Kasumi-1 (cell line): Measurements from ENCODE around the gene TECPR1.
A peak's percentile ranks its signal among the peaks of the same experiment; 100 is the strongest.

ENCODE experiments used
- DNase-seq, 2 experiments: peaks; one replicate each; lab custom pipeline; 2025; lab: John Stamatoyannopoulos, UW

Gene TECPR1

DNA sequence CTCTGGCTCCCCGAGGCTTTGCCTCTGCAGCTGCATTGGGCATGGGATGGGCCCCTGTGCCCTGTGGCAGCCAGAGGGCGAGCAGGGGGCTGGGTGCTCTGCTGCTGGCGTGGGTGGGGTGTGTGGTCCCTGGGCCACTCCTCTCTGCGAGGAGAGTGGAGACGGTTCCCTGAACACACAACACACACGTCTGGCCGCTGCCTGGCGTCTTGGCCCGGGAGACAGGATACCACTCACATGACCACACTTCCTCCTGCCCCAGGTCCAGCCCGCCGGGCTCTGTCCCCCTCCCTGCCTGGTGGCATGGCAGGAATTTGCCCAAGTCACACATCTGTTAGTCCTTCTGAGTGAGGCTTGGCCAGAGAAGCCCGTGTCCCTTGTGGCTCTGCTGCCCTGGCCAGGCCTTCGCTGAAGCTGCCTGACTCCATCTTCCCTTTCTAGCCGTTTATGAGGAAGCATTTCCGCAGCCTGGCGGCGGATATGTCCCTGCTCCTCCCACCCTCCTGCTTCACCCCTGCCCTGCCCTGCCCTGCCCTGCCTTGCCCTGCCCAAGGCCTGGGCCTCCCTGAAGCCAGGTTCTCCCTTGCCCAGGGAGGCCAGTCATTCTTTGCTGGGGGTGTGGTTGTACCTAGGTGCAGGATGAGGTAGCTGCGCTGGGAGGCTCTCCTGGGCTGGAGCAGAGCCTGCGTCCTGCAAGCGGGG, 32.5 kb upstream of the TECPR1 start:
- DNase-seq = peak; percentile 70 to 75

GRCh38 chr7:98283887-98284222, 31.8 kb upstream of the TECPR1 start:
- DNase-seq = no peak

GRCh38 chr7:98283127-98283886, 31.3 kb upstream of the TECPR1 start:
- peak; percentile 91 to 94 for DNase-seq

DNA sequence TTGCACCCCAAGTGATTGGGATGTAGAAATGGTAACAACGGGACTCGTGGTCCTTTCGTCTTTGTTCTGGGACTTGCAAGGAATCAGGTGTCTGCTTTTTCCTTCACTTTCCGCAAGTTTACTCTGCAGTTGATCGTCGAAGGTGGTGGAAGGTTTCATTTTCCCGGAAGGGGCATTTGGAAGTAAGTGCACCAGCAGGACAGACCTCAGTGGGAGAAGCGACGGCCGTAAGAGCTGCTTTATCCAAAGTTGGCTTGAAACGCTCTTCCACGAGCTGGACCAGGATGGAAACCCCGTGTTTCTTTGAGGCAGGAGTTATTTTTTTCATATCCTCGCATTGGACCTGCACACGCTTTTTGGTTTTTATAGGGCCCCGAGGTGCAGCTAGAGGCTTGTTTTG, 30.7 kb upstream of the TECPR1 start:
- DNase-seq = no peak

DNA sequence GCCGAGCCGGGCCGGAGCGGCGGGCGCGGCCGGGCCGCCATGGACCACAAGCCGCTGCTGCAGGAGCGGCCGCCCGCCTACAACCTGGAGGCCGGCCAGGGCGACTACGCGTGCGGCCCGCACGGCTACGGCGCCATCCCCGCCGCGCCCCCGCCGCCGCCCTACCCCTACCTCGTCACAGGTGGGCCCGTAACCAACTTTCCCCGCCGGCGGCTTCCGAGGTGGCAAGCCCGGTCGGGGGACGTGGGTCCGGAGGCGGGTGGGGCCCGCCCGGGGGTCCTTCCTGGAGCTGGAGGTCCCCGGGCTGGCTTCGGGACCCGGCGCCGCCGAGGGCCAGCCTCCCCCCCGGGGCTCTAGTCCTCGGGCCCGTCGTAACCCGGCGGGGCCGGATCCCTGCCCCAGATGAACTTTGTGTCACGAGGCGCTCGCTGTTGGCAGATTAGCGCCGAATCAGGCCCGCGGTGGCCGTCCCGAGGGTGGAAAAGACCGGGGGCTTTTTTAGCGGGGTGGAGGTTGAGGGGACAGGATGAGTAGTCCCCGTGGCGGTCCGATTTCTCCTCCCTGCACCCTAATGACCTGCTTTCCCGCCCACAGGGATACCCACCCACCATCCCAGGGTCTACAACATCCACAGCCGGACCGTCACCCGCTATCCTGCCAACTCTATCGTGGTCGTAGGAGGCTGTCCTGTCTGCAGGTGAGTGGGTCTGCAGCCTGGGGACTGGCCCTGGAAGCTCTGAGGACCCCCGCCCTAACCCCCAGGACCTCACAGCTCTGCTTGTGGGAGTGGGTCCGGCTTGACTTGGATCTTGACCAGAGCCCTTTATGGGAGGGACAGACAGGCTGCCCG, 29.9 kb upstream of the TECPR1 start:
- no peak for DNase-seq

DNA sequence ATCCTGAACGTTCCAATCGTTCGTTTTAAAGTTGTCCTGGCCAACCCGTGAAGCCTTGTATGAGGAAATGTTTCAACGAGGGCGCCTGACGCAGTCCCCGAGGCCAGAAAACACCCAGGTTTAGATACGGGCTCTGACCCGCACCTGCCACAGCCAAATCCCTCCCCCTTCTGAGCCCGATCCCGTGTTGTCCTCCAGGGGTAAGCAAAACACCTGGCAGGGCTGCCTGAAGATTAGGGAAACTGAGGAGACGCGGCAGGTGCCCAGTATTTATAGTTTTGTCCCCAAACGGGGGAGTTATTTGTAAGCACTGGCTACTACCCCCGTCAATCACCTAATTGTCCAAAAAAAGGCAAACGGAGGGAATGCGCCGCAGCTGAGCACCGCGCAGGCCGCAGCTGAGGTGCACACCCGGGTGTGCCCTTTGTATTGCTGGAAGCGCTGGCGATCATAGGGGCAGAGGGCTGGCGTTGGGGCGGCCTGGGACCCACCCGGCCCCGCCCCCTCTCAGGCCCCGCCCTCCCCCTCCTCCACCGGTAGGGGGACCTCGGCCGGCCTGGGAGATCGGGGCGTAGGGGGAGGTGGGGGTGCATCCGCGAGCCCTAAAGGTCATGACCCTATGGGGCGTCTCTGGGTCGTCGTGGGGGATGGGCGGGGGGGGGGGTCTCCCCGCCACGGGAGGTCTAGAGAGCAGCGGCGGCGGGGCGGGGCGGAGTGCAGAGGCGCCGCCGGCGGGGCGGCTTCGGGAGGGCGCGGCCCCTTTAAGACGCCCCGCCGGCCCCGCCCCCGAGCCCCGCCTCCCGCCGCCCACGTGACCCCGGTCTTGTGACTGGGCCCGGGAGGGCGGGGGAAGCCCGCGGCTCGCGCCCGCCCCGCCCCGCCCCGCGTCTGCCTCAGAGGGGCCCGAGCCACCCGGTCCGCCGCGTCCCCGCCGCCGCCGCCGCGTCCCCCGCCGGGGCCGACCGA, 29.0 kb upstream of the TECPR1 start, which contains the start of gene BRI3:
TSS of gene BRI3 (plus strand) at position 896 of the 966 bp plus-strand sequence. CDS start 110 bp downstream, outside the sequence.
- peak; percentile 68 to 72 for DNase-seq

GRCh38 chr7:98280296-98280695, 28.3 kb upstream of the TECPR1 start:
- DNase-seq = no peak

DNA sequence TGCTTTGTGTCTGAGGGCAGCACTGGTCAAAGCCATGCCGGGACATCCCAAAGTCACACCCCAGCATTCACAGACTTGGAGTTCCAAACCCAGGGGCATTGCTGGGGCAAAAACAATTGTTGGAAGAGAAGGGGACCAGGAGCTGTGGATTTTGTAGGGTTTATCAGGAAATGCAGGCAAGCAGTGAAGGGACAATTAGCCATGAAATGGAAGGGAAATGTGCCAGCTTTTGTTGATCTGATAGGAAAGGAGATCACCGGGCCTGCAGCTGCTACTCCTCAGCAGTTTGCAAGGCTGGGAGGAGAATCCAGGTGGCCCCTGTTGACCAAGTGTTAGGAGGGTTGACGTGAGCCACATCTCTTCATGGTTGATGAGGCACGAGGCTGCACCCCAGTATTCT, 26.9 kb upstream of the TECPR1 start:
- DNase-seq = no peak

- DNase-seq = no peak
Measured at GRCh38 chr7:98278408-98278807, 26.4 kb upstream of the TECPR1 start.

DNA sequence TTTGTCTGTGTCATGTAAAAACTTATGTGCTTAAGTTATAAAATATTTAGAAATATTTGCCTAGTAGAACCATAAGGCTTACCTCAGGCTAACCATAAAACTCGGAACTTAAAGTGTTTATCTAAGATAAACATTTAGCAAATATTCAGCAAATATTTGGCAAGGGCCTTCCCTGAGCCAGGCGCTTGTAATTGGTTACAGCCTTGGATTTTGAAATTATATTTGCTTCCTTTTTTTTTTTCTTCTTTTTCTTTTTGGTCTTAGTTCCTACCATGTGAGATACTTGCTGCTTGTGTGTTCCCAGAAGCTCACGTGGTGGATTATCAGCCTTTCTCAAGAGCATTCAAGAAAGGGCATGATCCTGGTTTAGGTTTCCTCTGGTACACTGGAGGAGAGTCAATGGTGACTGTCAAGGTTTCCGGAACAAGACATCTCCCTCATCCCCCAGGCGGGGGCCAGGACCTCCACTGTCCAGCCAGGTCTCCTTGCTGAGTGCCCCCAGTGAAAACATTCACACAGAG, 24.3 kb upstream of the TECPR1 start:
- no peak for DNase-seq

GRCh38 chr7:98267303-98267702, 15.3 kb upstream of the TECPR1 start:
- no peak for DNase-seq

DNA sequence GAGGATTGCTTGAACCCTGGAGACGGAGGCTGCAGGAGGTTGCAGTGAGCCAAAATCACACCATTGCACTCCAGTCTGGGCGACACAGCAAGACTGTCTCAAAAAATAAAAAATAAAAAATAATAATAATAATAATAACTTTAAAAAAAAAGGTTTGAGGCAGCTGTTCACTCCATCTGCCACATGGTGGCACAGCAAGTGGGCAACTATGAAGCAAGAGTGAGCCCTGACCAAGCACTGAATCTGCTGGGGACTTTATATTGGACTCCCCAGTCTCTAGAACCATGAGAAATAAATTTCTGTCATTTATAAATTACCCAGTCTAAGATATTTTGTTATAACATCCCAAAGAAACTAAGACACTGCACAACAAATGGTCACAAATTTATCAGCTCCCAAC, 14.8 kb upstream of the TECPR1 start:
- peak in 1 of 2 experiments; percentile 13 for DNase-seq

GRCh38 chr7:98265841-98266271, 13.8 kb upstream of the TECPR1 start:
- DNase-seq = no peak

GRCh38 chr7:98257701-98258100, 5.7 kb upstream of the TECPR1 start:
- DNase-seq = no peak

DNA sequence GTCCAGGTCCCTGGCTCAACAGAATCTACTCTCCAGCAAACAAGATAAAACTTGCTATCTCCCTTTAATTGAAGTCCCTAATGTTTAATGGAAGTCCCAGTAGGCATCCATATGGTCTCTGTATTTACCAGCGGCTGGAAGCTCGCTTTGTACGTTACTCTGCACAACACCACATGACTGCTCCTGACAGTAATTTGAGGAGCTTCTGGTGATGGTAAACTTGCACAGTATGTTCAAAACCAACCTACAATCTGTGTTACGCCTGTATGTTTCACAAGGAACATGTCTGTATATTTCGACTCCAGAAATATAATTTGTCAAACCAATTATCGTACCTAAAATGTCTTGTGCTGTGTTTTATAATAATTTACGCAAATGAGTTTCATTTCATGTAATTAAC, 4.4 kb upstream of the TECPR1 start:
- no peak for DNase-seq

DNA sequence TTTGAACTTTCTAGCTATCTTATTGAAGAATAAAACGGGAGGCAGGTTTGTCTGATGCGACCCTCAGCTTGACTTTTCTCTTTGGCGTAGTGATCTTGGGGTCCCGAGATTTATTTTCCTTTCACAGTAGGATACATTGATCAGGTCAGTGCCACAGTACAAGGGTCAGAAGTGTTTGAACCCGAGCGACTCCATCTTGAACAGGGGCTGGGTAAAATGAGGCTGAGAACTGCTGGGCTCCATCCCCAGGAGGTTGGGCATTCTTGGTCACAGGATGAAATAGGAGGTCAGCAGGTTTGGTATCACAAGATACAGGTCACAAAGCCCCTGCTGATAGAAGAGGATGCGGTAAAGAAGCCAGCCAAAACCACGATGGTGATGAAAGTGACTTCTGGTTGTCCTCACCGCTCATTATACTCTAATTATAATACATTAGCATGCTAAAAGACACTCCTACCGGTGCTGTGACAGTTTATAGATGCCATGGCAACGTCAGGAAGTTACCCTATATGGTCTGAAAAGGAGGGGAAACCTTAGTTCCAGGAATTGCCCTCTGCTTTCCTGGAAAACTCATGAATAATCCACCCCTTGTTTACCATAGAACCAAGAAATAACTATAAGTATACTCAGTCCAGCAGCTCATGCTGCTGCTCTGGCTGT, 3.0 kb upstream of the TECPR1 start:
- no peak for DNase-seq

DNA sequence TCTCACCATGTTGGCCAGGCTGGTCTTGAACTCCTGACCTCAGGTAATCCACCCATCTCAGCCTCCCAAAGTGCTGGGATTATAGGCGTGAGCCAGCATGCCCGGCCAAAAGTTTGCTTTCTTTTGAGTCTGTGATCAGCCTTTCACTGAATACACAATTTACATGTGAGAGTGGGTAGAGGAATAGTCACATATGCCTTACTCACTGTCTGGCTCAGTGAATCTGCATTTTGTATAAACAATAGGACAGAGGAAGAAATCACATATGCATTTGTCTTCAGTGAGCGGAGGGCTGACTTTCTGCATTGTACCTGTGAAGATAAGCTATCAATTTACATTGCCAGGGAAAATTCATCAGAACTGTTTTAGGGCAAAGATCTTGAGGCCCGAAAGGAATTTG, 2.5 kb upstream of the TECPR1 start:
- DNase-seq = no peak

DNA sequence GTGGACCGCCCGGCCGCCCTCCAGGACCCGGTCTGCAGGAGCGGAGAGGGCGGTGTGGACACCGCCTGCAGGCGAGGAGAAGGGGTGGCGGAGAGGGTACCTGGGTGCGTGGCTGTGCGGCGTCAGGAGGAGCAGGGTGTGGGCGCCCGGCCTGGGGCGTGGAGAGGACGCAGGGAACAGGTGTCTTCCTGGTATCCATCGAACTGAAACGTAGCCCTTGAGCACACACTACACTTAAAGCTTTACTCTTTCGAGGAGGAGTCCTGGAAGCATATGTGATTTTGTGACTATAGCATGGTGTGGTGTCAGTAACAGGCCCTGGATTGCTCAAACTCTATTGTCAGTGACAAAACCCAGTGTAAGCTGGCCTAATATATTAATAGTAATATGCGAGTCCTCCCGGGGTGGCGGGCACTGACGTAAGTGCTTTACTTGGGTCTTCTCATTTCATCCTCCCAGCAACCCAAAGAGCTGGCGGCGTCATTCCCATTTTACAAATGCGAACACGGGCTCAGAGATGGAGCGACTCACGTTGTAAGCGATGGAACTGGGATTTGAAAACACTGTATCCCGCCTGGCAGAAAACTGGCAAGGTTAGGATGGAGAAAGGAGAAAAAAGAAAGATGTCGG, 508 bp upstream of the TECPR1 start:
- no peak for DNase-seq

- no peak for DNase-seq
Measured at GRCh38 chr7:98251231-98251600, 816 bp downstream of the TECPR1 start.

- no peak for DNase-seq
Measured at GRCh38 chr7:98250789-98251188, 1.2 kb downstream of the TECPR1 start.
